ENCODE measurements around the gene ISG15. TPM values are rescaled to one million over a fixed set of nuclear protein-coding genes. Genes with fewer than 3 reads are reported as not detected.
A peak's percentile ranks its signal among the peaks of the same experiment; 100 is the strongest.
"Not testable (repeated sequence)": the region's sequence is repeated elsewhere in the genome, so short reads cannot be mapped to it uniquely, and the experiment has no call there.

Gene ISG15
- total RNA-seq, 1 donor from 2014 or later: 11.0 TPM

GRCh38 chr1:1055841-1056736 is 42.8 kb downstream of the ISG15 start:
- FAIRE-seq: no peak
- DNase-seq (ENCODE audit: low spot score in 2 of 2): no peak

GRCh38 chr1:1057769-1058087 is 44.4 kb downstream of the ISG15 start:
- not testable (repeated sequence) for DNase-seq (ENCODE audit: low spot score in 2 of 2); FAIRE-seq

GRCh38 chr1:1058088-1058905 is 45.0 kb downstream of the ISG15 start:
- DNase-seq (ENCODE audit: low spot score in 2 of 2): no peak
- FAIRE-seq: no peak

GRCh38 chr1:1058921-1059493 is 45.7 kb downstream of the ISG15 start:
- DNase-seq (ENCODE audit: low spot score in 2 of 2) (no peak), FAIRE-seq (no peak)

- DNase-seq (ENCODE audit: low spot score in 2 of 2): peak; percentile 96 to 97
- no peak for FAIRE-seq
Measured at GRCh38 chr1:1059494-1060280, 46.4 kb downstream of the ISG15 start.

- FAIRE-seq (no peak), DNase-seq (ENCODE audit: low spot score in 2 of 2) (no peak)
Measured at GRCh38 chr1:1060281-1061000, 47.1 kb downstream of the ISG15 start.

- no peak for DNase-seq (ENCODE audit: low spot score in 2 of 2)
- FAIRE-seq: no peak
Measured at GRCh38 chr1:1061682-1062345, 48.5 kb downstream of the ISG15 start.

- no peak for DNase-seq (ENCODE audit: low spot score in 2 of 2)
- no peak for FAIRE-seq
Measured at GRCh38 chr1:1062348-1063163, 49.3 kb downstream of the ISG15 start.

GRCh38 chr1:1063261-1063944 is 50.1 kb downstream of the ISG15 start:
- no peak for FAIRE-seq

More at GRCh38 chr1:1063261-1063944, 50.1 kb downstream of the ISG15 start:
- no peak for DNase-seq (ENCODE audit: low spot score in 2 of 2)

Small RNA genes within 50 kb of the gene (small RNA-seq; reads per million reads assigned to genes)
- not detected for gene AL645608.3

Other genes with a start within 250 kb of the ISG15 start
- gene SAMD11, start 89.6 kb upstream of the ISG15 start, total RNA-seq: 0.41 TPM
- 67.3 TPM for gene NOC2L, start 54.2 kb upstream of the ISG15 start, total RNA-seq
- 6.1 TPM for gene KLHL17, start 52.9 kb upstream of the ISG15 start, total RNA-seq
- gene PLEKHN1, start 47.0 kb upstream of the ISG15 start, total RNA-seq: not detected
- gene PERM1, start 31.4 kb upstream of the ISG15 start, total RNA-seq: not detected
- gene HES4, start 13.4 kb upstream of the ISG15 start, total RNA-seq: 20.0 TPM
- gene AGRN, start 6.6 kb downstream of the ISG15 start, total RNA-seq: 51.8 TPM
- gene RNF223, start 60.8 kb downstream of the ISG15 start, total RNA-seq: not detected
- 6.1 TPM for gene C1orf159, start 102.6 kb downstream of the ISG15 start, total RNA-seq
- gene TTLL10, start 160.4 kb downstream of the ISG15 start, total RNA-seq: not detected
- gene TNFRSF18, start 193.1 kb downstream of the ISG15 start, total RNA-seq: not detected
- not detected for gene TNFRSF4, start 200.7 kb downstream of the ISG15 start, total RNA-seq
- 22.8 TPM for gene SDF4, start 218.5 kb downstream of the ISG15 start, total RNA-seq
- 24.1 TPM for gene B3GALT6, start 218.7 kb downstream of the ISG15 start, total RNA-seq
- not detected for gene C1QTNF12, start 233.2 kb downstream of the ISG15 start, total RNA-seq